Mammary epithelial cell (primary cell): Measurements from ENCODE around the gene FRMD8.

ENCODE experiments used
- EZH2 ChIP-seq: IDR thresholded peaks from 2 replicates; pipeline ENCODE4 v1.6.1; 2012; ENCODE audit warnings: low read length, inconsistent platforms, borderline replicate concordance
- TF ChIP-seq, protein P1 (sequence below), 2 donors: IDR thresholded peaks in 1 of 2; conservative IDR thresholded peaks in 1 of 2; 2 replicates each; pipeline ENCODE4 v1.5.1; 2011 to 2012; ENCODE audit warnings: inconsistent platforms in 2 of 2, low read length in 2 of 2, mild to moderate bottlenecking in 2 of 2, control low read depth in 1 of 2, low read depth in 1 of 2; ENCODE audit not compliant: insufficient read depth in 1 of 2; ENCODE audit errors: extremely low read depth in 1 of 2

DNA sequence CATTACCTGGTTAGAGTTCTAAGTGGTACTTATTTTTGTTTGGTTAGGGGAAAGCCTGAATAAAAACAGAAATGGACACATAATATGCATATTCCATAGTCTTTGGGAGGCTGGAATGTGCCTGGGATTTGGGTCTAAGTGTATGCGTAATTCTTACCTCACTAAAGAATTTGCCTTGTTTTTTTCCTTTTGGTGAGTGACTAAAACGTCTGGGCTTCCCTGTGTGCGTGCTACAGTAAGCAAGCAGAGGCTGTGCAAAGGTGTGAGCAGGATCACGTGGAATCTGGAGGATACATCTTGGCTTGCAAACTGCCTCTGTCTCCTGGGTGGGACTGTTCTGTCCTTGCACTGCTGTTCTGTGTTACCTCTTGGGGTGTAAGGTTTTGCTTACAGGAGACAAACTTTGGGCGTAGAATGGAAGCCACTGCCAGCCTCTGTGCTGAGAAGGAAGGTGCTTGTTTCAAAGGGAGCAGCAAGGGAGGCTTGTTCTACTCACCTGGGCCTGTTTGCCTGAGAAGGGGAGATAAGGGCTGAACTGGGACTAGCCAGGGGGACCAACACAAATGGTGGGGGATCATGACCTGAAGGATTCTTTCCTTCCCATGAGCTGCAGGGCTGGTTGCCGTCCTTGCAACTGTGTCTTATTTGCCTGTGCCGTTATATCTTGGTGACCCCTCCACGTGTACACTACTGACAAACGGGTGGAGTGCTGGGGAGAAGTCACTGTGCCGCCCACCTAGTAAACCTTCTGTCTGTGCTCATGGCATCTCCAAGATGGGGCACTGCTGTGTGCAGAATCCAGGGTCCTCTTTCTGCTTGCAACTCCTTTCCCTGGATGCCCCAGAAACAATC, 40.6 kb downstream of the FRMD8 start:
- TF ChIP-seq, protein P1, sequence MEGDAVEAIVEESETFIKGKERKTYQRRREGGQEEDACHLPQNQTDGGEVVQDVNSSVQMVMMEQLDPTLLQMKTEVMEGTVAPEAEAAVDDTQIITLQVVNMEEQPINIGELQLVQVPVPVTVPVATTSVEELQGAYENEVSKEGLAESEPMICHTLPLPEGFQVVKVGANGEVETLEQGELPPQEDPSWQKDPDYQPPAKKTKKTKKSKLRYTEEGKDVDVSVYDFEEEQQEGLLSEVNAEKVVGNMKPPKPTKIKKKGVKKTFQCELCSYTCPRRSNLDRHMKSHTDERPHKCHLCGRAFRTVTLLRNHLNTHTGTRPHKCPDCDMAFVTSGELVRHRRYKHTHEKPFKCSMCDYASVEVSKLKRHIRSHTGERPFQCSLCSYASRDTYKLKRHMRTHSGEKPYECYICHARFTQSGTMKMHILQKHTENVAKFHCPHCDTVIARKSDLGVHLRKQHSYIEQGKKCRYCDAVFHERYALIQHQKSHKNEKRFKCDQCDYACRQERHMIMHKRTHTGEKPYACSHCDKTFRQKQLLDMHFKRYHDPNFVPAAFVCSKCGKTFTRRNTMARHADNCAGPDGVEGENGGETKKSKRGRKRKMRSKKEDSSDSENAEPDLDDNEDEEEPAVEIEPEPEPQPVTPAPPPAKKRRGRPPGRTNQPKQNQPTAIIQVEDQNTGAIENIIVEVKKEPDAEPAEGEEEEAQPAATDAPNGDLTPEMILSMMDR (conservative IDR thresholded peaks at IDR 0.05 in 1 of 2, IDR thresholded peaks at IDR 0.05 in 1 of 2; ENCODE audit: extremely low read depth in 1 of 2, insufficient read depth in 1 of 2, low read depth in 1 of 2, low read length in 2 of 2): no peak
- no peak for TF ChIP-seq EZH2
